ENCODE measurements around the gene METAP2. TPM values are rescaled to one million over a fixed set of nuclear protein-coding genes. Genes with fewer than 3 reads are reported as not detected.

The METAP2 gene
- polyA plus RNA-seq, 1 of the 3 experiments (the other 2 are of a cell fraction): 35.8 TPM

DNA sequence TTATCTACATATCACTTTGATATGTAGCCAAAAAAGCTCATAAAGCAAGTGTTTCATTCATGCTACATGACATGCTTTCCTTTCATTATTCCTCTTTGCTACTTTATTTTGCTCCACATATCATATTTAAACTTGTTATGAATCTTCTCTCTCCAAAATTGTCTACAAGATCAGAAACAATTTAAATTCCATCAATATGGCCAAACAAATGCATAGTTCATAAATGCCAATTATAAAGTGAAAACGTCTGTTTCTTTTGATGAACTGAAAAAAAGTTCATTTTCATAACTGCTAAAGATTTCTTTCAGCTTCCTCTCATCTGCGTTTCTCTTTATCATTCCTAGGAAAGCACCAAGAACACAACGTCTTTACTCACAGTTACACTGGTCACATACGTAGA lies 54.5 kb downstream of the METAP2 start:
- DNase-seq: no peak
- Histone ChIP-seq H3K4me1 (ENCODE audit: control insufficient read depth in 1 of 2, insufficient read depth in 2 of 2, low read depth in 1 of 2, low read length in 1 of 2) (no peaks in the 10 kb centered on the region; a peak in 1 of 4 replicates), H3K9ac (no peak overlapping the region), H3K9me3 (no peaks in the 10 kb centered on the region), H3K4me3 (ENCODE audit: low read depth in 2 of 2, low read length in 1 of 2) (no peak overlapping the region), H3F3A (replicated peaks; ENCODE audit: insufficient read depth) (peaks cover 6% of the 10 kb centered on the region), H3K4me2 (no peak overlapping the region), H3K9me2 (no peaks in the 10 kb centered on the region), H3K79me2 (ENCODE audit: insufficient read depth) (no peaks in the 10 kb centered on the region), H3K36me3 (replicated peaks in 1 of 2; ENCODE audit: control insufficient read depth in 1 of 2, insufficient read depth in 2 of 2, low read length in 1 of 2) (no peaks in the 10 kb centered on the region), H3K27ac (ENCODE audit: low read depth in 2 of 2, low read length in 1 of 2) (no peak overlapping the region), H3K27me3 (ENCODE audit: insufficient read depth) (no peaks in the 10 kb centered on the region), H4K20me1 (ENCODE audit: insufficient read depth) (no peaks in the 10 kb centered on the region), H2AFZ (ENCODE audit: low read depth) (no peak overlapping the region)
- ChIA-PET CTCF (no interaction called here), POLR2A (no interaction called here)
- TF ChIP-seq RXRA (IDR thresholded peaks at IDR 0.05; ENCODE audit: borderline replicate concordance, low read depth) (no peak), FOXJ3 (CRISPR knock-in tag; IDR thresholded peaks at IDR 0.05) (no peak), GATA2 (CRISPR knock-in tag; IDR thresholded peaks at IDR 0.05) (no peak)
- TF ChIP-seq, protein P1, sequence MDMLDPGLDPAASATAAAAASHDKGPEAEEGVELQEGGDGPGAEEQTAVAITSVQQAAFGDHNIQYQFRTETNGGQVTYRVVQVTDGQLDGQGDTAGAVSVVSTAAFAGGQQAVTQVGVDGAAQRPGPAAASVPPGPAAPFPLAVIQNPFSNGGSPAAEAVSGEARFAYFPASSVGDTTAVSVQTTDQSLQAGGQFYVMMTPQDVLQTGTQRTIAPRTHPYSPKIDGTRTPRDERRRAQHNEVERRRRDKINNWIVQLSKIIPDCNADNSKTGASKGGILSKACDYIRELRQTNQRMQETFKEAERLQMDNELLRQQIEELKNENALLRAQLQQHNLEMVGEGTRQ (IDR thresholded peaks at IDR 0.05; ENCODE audit: borderline replicate concordance, low read depth, low read length): no peak
- TF ChIP-seq, protein P2, sequence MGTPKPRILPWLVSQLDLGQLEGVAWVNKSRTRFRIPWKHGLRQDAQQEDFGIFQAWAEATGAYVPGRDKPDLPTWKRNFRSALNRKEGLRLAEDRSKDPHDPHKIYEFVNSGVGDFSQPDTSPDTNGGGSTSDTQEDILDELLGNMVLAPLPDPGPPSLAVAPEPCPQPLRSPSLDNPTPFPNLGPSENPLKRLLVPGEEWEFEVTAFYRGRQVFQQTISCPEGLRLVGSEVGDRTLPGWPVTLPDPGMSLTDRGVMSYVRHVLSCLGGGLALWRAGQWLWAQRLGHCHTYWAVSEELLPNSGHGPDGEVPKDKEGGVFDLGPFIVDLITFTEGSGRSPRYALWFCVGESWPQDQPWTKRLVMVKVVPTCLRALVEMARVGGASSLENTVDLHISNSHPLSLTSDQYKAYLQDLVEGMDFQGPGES (IDR thresholded peaks at IDR 0.05; ENCODE audit: low read depth, low read length): no peak
- WGBS (ENCODE audit: low lambda C conversion rate): 63% methylated on average over 4 of the region's 4 CpGs

DNA sequence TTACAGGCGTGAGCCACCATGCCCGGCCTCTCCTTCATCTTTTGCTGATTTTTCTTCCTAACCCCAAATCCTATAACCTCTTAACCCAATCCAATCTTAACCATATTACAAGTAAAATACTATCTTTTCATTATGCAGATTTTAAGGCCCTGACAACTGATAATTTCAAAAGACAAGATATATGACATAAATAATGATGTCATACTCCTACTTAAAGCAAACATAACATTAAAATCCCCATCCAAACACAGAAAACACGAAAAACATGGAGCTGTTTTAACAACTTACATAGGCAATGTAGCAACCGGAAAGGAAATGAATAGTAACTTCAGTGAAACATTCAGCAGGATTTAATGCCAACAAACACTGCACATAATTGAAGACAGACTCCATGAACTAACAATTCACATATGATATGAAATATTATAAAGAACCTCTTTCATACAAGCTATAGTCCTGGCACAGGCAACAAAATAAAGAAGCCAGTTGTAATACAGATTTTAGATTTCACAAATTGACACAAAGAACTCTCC lies 55.8 kb downstream of the METAP2 start:
- ChIA-PET CTCF (no interaction called here), POLR2A (no interaction called here)
- H3K9ac ChIP-seq: no peak overlapping the region
- no peaks in the 10 kb centered on the region for H3K9me2 ChIP-seq
- WGBS (ENCODE audit: low lambda C conversion rate): 68% methylated on average over 4 of the region's 4 CpGs
- DNase-seq: no peak
- H3K27ac ChIP-seq (ENCODE audit: low read depth in 2 of 2, low read length in 1 of 2): no peak overlapping the region; a peak in 1 of 4 replicates
- H4K20me1 ChIP-seq (ENCODE audit: insufficient read depth): no peaks in the 10 kb centered on the region
- no peak overlapping the region for H3K4me2 ChIP-seq
- no peaks in the 10 kb centered on the region for H3K27me3 ChIP-seq (ENCODE audit: insufficient read depth)
- no peaks in the 10 kb centered on the region for H3K36me3 ChIP-seq (replicated peaks in 1 of 2; ENCODE audit: control insufficient read depth in 1 of 2, insufficient read depth in 2 of 2, low read length in 1 of 2)
- H3K4me3 ChIP-seq (ENCODE audit: low read depth in 2 of 2, low read length in 1 of 2): no peak overlapping the region
- H3K4me1 ChIP-seq (ENCODE audit: control insufficient read depth in 1 of 2, insufficient read depth in 2 of 2, low read depth in 1 of 2, low read length in 1 of 2): no peaks in the 10 kb centered on the region; a peak in 2 of 4 replicates
- no peak overlapping the region for H2AFZ ChIP-seq (ENCODE audit: low read depth)
- H3F3A ChIP-seq (replicated peaks; ENCODE audit: insufficient read depth): peaks cover 6% of the 10 kb centered on the region
- H3K9me3 ChIP-seq: no peaks in the 10 kb centered on the region
- TF ChIP-seq ELF1 (IDR thresholded peaks at IDR 0.05) (no peak), RXRA (IDR thresholded peaks at IDR 0.05; ENCODE audit: borderline replicate concordance, low read depth) (no peak), MXI1 (IDR thresholded peaks at IDR 0.05; ENCODE audit: low read depth, low read length) (no peak)
- TF ChIP-seq, protein P2 (IDR thresholded peaks at IDR 0.05; ENCODE audit: low read depth, low read length): no peak
- H3K79me2 ChIP-seq (ENCODE audit: insufficient read depth): no peaks in the 10 kb centered on the region

DNA sequence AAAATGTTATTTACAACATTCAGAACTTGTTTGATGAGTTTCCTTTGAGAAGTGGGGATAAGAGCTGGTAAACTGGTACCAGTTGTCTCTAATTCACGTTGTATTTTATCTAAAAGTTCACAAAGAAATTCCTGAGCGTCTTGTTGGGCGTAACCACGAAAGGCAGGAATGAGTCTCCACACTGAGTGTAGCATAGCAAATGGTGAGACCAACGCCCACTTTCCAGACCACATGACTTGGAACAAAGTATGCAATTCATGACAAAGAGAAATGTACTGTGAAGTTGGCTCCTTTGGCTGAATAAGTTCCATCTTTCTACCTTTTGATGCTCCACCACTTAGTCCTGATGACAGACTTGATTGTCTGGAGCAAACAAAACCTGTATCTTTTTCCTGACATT lies 58.9 kb downstream of the METAP2 start:
- DNase-seq: no peak
- Histone ChIP-seq H3K79me2 (ENCODE audit: insufficient read depth) (no peaks in the 10 kb centered on the region), H3K4me1 (ENCODE audit: control insufficient read depth in 1 of 2, insufficient read depth in 2 of 2, low read depth in 1 of 2, low read length in 1 of 2) (no peaks in the 10 kb centered on the region; a peak in 2 of 4 replicates), H3F3A (replicated peaks; ENCODE audit: insufficient read depth) (peaks cover 6% of the 10 kb centered on the region), H4K20me1 (ENCODE audit: insufficient read depth) (no peaks in the 10 kb centered on the region), H3K4me2 (no peak overlapping the region), H3K4me3 (ENCODE audit: low read depth in 2 of 2, low read length in 1 of 2) (no peak overlapping the region), H2AFZ (ENCODE audit: low read depth) (no peak overlapping the region), H3K27me3 (ENCODE audit: insufficient read depth) (no peaks in the 10 kb centered on the region), H3K9ac (no peak overlapping the region), H3K9me2 (no peaks in the 10 kb centered on the region), H3K27ac (ENCODE audit: low read depth in 2 of 2, low read length in 1 of 2) (no peak overlapping the region), H3K36me3 (replicated peaks in 1 of 2; ENCODE audit: control insufficient read depth in 1 of 2, insufficient read depth in 2 of 2, low read length in 1 of 2) (no peaks in the 10 kb centered on the region), H3K9me3 (no peaks in the 10 kb centered on the region)
- CTCF ChIA-PET: no interaction called here
- WGBS (ENCODE audit: low lambda C conversion rate): 74% methylated on average over 5 of the region's 5 CpGs
- POLR2A ChIA-PET: no interaction called here
- TF ChIP-seq EP300 (IDR thresholded peaks at IDR 0.05; ENCODE audit: borderline replicate concordance in 1 of 2, low read depth in 1 of 2, low read length in 1 of 2) (no peak), ELF1 (IDR thresholded peaks at IDR 0.05) (no peak), FOXJ3 (CRISPR knock-in tag; IDR thresholded peaks at IDR 0.05) (no peak), RAD21 (IDR thresholded peaks at IDR 0.05; ENCODE audit: low read length) (no peak), RXRA (IDR thresholded peaks at IDR 0.05; ENCODE audit: borderline replicate concordance, low read depth) (no peak), CHD2 (IDR thresholded peaks at IDR 0.05; ENCODE audit: low read length, partially characterized antibody) (no peak), TEAD4 (IDR thresholded peaks at IDR 0.05; ENCODE audit: borderline replicate concordance, insufficient read depth) (no peak), NFIC (IDR thresholded peaks at IDR 0.05; ENCODE audit: borderline replicate concordance) (no peak), SIN3A (IDR thresholded peaks at IDR 0.05; ENCODE audit: borderline replicate concordance, low read depth, low read length) (no peak), RCOR1 (IDR thresholded peaks at IDR 0.05; ENCODE audit: low read length) (no peak), TAF1 (IDR thresholded peaks at IDR 0.05; ENCODE audit: borderline replicate concordance, low read depth, low read length) (no peak)
- TF ChIP-seq, protein P3, sequence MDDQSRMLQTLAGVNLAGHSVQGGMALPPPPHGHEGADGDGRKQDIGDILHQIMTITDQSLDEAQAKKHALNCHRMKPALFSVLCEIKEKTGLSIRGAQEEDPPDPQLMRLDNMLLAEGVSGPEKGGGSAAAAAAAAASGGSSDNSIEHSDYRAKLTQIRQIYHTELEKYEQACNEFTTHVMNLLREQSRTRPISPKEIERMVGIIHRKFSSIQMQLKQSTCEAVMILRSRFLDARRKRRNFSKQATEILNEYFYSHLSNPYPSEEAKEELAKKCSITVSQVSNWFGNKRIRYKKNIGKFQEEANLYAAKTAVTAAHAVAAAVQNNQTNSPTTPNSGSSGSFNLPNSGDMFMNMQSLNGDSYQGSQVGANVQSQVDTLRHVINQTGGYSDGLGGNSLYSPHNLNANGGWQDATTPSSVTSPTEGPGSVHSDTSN (IDR thresholded peaks at IDR 0.05): no peak

Measured in SK-N-SH (cell line).